ENCODE data around the gene IGFBP6. TPM values are rescaled to one million over a fixed set of nuclear protein-coding genes. Genes with fewer than 3 reads are reported as not detected.

Gene IGFBP6
- polyA plus RNA-seq, 2 of the 4 experiments (the other 2 are of a cell fraction): 49.1 to 128 TPM

- ChIA-PET CTCF (interaction anchor here (1.3 to 45.5 kb wide), 5 partner anchors 11 to 211 kb away, joined by 4 to 1424 read pairs (median 6); partner anchors contain the start of genes IGFBP6, SOAT2, SPRYD3 and TNS2), POLR2A (no interaction called here)
- WGBS (ENCODE audit: missing lambda C conversion rate): 93% methylated on average over 3 of the region's 3 CpGs
- DNase-seq (ENCODE audit: low read depth in 1 of 2, low spot score in 1 of 2) (no peak), ATAC-seq (no peak), FAIRE-seq (no peak)
- Histone ChIP-seq H3K27ac (no peak overlapping the region), H3K4me3 (no peak overlapping the region), H3K4me1 (peaks cover 22% of the 10 kb centered on the region), H3K4me2 (no peak overlapping the region), H3K9me3 (no peaks in the 10 kb centered on the region)
- TF ChIP-seq NR3C1 (IDR thresholded peaks at IDR 0.05): no peak
- TF ChIP-seq MAX (IDR thresholded peaks at IDR 0.05): no peak
- TF ChIP-seq POLR2A (IDR thresholded peaks at IDR 0.05; ENCODE audit: low read length): no peak
- TF ChIP-seq HOXB13 (CRISPR knock-in tag; IDR thresholded peaks at IDR 0.05; ENCODE audit: low read depth): no peak
- no peak for TF ChIP-seq RAD21 (conservative IDR thresholded peaks at IDR 0.05 in 1 of 2, IDR thresholded peaks at IDR 0.05 in 1 of 2)
- no peak for TF ChIP-seq FOSB (CRISPR knock-in tag; IDR thresholded peaks at IDR 0.05)
- TF ChIP-seq ATOH8 (CRISPR knock-in tag; IDR thresholded peaks at IDR 0.05; ENCODE audit: low read depth): no peak
- TF ChIP-seq KDM5A (IDR thresholded peaks at IDR 0.05): no peak
- TF ChIP-seq, protein P1, sequence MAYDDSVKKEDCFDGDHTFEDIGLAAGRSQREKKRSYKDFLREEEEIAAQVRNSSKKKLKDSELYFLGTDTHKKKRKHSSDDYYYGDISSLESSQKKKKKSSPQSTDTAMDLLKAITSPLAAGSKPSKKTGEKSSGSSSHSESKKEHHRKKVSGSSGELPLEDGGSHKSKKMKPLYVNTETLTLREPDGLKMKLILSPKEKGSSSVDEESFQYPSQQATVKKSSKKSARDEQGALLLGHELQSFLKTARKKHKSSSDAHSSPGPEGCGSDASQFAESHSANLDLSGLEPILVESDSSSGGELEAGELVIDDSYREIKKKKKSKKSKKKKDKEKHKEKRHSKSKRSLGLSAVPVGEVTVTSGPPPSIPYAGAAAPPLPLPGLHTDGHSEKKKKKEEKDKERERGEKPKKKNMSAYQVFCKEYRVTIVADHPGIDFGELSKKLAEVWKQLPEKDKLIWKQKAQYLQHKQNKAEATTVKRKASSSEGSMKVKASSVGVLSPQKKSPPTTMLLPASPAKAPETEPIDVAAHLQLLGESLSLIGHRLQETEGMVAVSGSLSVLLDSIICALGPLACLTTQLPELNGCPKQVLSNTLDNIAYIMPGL (CRISPR knock-in tag; IDR thresholded peaks at IDR 0.05; ENCODE audit: borderline replicate concordance): no peak
- TF ChIP-seq, protein P2, sequence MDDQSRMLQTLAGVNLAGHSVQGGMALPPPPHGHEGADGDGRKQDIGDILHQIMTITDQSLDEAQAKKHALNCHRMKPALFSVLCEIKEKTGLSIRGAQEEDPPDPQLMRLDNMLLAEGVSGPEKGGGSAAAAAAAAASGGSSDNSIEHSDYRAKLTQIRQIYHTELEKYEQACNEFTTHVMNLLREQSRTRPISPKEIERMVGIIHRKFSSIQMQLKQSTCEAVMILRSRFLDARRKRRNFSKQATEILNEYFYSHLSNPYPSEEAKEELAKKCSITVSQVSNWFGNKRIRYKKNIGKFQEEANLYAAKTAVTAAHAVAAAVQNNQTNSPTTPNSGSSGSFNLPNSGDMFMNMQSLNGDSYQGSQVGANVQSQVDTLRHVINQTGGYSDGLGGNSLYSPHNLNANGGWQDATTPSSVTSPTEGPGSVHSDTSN (IDR thresholded peaks at IDR 0.05): no peak
- no peak for TF ChIP-seq MAFK (IDR thresholded peaks at IDR 0.05; ENCODE audit: partially characterized antibody)
- no peak for TF ChIP-seq TFCP2L1 (CRISPR knock-in tag; IDR thresholded peaks at IDR 0.05)
- TF ChIP-seq USF2 (IDR thresholded peaks at IDR 0.05): no peak
- TF ChIP-seq JUN (IDR thresholded peaks at IDR 0.05): no peak
- TF ChIP-seq FOXS1 (CRISPR knock-in tag; IDR thresholded peaks at IDR 0.05): no peak
- TF ChIP-seq PHF8 (IDR thresholded peaks at IDR 0.05; ENCODE audit: borderline replicate concordance, low read depth): no peak
Measured at GRCh38 chr12:53076461-53076860, 21.0 kb upstream of the IGFBP6 start.

GRCh38 chr12:53077030-53077429 is 20.4 kb upstream of the IGFBP6 start:
- FAIRE-seq (no peak), DNase-seq (ENCODE audit: low read depth in 1 of 2, low spot score in 1 of 2) (no peak), ATAC-seq (no peak)
- Histone ChIP-seq H3K4me2 (no peak overlapping the region), H3K9me3 (no peaks in the 10 kb centered on the region), H3K27ac (no peak overlapping the region), H3K4me1 (peaks cover 20% of the 10 kb centered on the region), H3K4me3 (no peak overlapping the region)
- ChIA-PET CTCF (interaction anchor here (0.7 to 45.5 kb wide), 7 partner anchors 11 to 211 kb away, joined by 3 to 1424 read pairs (median 4); partner anchors contain the start of genes IGFBP6, SOAT2, SPRYD3 and TNS2), POLR2A (no interaction called here)
- TF ChIP-seq TFCP2L1 (CRISPR knock-in tag; IDR thresholded peaks at IDR 0.05): no peak
- no peak for TF ChIP-seq HOXB13 (CRISPR knock-in tag; IDR thresholded peaks at IDR 0.05; ENCODE audit: low read depth)
- TF ChIP-seq SREBF2 (IDR thresholded peaks at IDR 0.05): no peak
- TF ChIP-seq PHF8 (IDR thresholded peaks at IDR 0.05; ENCODE audit: borderline replicate concordance, low read depth): no peak
- TF ChIP-seq JUN (IDR thresholded peaks at IDR 0.05): no peak
- TF ChIP-seq TP53 (CRISPR knock-in tag; IDR thresholded peaks at IDR 0.05): no peak
- TF ChIP-seq BHLHE40 (IDR thresholded peaks at IDR 0.05; ENCODE audit: low read depth, low read length): no peak
- TF ChIP-seq NR3C1 (IDR thresholded peaks at IDR 0.05): no peak
- no peak for TF ChIP-seq EP300 (IDR thresholded peaks at IDR 0.05)
- WGBS (ENCODE audit: missing lambda C conversion rate): 94% methylated on average over 8 of the region's 8 CpGs

All from A549 (cell line).